Thoracic aorta (tissue), 2 donors: Measurements from ENCODE around the gene PACSIN3. TPM values are rescaled to one million over a fixed set of nuclear protein-coding genes. Genes with fewer than 3 reads are reported as not detected.

Experiments
- ATAC-seq: fragments of 150-250 bp; one replicate; pipeline ENCODE4 v1.8.0; 2017; ENCODE audit warnings: low read depth; ENCODE audit not compliant: insufficient number of reproducible peaks, low FRiP score
- DNase-seq: peaks from one replicate; pipeline ENCODE4 v3.0.0-alpha.2; 2020; ENCODE audit warnings: low spot score
- H3K27ac ChIP-seq, 2 donors: fragments of 200-600 bp; sonication (generic); 1 replicate in 1 of 2; 2 replicates in 1 of 2; pipeline ENCODE4 v1.5.1; 2016; ENCODE audit warnings: mild to moderate bottlenecking in 2 of 2, moderate library complexity in 2 of 2
- H3K27me3 ChIP-seq: fragments of 200-600 bp; sonication (generic); replicated peaks from 2 replicates; pipeline ENCODE4 v1.6.0; 2016; ENCODE audit warnings: mild to moderate bottlenecking; ENCODE audit not compliant: insufficient read depth
- H3K36me3 ChIP-seq: fragments of 200-600 bp; sonication (generic); one replicate; pipeline ENCODE4 v1.5.1; 2016
- H3K4me1 ChIP-seq, 2 donors: fragments of 200-600 bp; sonication (generic); 1 replicate in 1 of 2; 2 replicates in 1 of 2; pipeline versions ENCODE4 v1.5.1 to v1.6.0; 2016; ENCODE audit warnings: low read depth in 2 of 2, mild to moderate bottlenecking in 1 of 2; ENCODE audit not compliant: control insufficient read depth in 1 of 2
- H3K4me3 ChIP-seq: fragments of 200-600 bp; sonication (generic); 2 replicates; pipeline ENCODE4 v1.5.1; 2016; ENCODE audit warnings: mild to moderate bottlenecking
- H3K9me3 ChIP-seq: fragments of 200-600 bp; sonication (generic); 2 replicates; pipeline ENCODE4 v1.5.1; 2016
- total RNA-seq, 2 donors: library from RNA; depleted of rRNA; stranded (reverse); fragments of >200 nt; gene quantifications; one replicate each; pipeline versions ENCODE4 v1.1.0 to v1.2.3, GENCODE V29; 2016
- TF ChIP-seq, protein P1 (sequence below): fragments of 200-600 bp; sonication (generic); IDR thresholded peaks from one replicate; pipeline ENCODE4 v1.5.1; 2019; ENCODE audit warnings: antibody characterized with exemption

PACSIN3 gene
- total RNA-seq, 2 donors from 2014 or later = 30.3 to 44.4 TPM

DNA sequence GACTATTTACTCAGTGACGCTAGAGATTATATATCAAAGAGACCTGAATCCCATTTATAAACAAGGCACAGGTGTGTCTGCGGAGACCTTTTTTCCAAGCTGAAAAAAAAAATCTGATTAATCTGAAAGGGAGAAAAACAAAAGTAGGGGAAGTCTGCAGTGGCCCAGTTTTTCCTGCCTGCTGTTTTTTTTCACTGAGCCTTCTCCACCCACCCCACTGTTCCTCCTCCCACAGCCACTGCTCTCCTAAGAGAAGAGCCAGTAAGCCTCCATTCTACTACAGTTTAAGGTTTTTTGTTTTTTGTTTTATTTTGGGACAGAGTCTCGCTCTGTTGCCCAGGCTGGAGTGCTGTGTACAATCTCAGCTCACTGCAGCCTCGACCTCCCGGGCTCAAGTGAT, 28.0 kb downstream of the PACSIN3 start:
- Histone ChIP-seq H3K4me1 (peaks cover 0 to 11% of the 10 kb centered on the region in 2 donors), H3K4me3 (no peak overlapping the region), H3K27ac (no peak overlapping the region), H3K9me3 (no peaks in the 10 kb centered on the region), H3K36me3 (peaks cover 3% of the 10 kb centered on the region), H3K27me3 (no peaks in the 10 kb centered on the region)
- TF ChIP-seq, protein P1, sequence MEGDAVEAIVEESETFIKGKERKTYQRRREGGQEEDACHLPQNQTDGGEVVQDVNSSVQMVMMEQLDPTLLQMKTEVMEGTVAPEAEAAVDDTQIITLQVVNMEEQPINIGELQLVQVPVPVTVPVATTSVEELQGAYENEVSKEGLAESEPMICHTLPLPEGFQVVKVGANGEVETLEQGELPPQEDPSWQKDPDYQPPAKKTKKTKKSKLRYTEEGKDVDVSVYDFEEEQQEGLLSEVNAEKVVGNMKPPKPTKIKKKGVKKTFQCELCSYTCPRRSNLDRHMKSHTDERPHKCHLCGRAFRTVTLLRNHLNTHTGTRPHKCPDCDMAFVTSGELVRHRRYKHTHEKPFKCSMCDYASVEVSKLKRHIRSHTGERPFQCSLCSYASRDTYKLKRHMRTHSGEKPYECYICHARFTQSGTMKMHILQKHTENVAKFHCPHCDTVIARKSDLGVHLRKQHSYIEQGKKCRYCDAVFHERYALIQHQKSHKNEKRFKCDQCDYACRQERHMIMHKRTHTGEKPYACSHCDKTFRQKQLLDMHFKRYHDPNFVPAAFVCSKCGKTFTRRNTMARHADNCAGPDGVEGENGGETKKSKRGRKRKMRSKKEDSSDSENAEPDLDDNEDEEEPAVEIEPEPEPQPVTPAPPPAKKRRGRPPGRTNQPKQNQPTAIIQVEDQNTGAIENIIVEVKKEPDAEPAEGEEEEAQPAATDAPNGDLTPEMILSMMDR = no peak
- no peak for DNase-seq
- ATAC-seq = no peak

DNA sequence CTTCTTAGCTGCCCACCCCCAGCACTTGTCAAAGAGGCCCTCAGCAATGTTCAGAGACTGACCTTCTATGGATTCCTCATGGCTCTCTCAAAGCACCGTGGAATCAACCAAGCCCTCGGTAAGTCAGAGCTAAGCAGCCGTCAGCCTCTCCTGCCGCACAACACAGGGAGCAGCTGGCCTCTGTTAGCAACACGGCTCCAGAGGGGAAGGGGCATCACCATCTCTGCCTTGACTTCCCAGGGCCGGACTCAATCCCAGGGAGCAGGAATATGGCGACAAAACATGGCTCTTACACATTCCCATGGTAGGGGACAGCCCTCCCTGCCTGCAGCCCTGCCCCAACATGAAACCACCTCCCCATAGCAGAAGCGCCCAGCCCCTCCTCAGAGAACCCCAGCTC, 28.4 kb downstream of the PACSIN3 start:
- no peak overlapping the region for H3K27ac ChIP-seq
- H3K27me3 ChIP-seq = no peaks in the 10 kb centered on the region
- no peak overlapping the region for H3K4me3 ChIP-seq
- DNase-seq (no peak), ATAC-seq (no peak)
- H3K9me3 ChIP-seq = no peaks in the 10 kb centered on the region
- H3K36me3 ChIP-seq = peaks cover 3% of the 10 kb centered on the region
- peaks cover 0 to 11% of the 10 kb centered on the region in 2 donors for H3K4me1 ChIP-seq
- TF ChIP-seq, protein P1 = no peak

DNA sequence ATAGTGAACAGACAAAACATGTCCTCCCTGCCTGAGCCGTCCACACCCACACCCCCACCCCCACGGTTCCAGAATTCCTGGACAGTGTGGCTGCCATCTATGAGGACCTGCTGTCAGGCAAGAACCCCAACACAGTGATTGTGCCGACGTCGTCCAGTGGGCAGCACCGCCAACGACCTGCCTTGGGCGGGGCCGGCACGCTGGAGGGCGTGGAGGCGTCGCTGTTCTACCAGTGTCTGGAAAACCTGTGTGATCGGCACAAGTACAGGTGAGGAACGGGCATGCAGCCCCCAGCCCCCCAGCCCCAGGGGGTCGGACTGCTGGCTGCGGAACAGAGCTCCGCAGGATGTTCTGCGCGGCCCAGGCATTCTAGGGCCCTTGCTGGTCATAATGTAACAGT, 29.3 kb downstream of the PACSIN3 start:
- DNase-seq (no peak), ATAC-seq (no peak)
- TF ChIP-seq, protein P1 = no peak
- H3K4me3 ChIP-seq = no peak overlapping the region
- H3K9me3 ChIP-seq = no peaks in the 10 kb centered on the region
- H3K4me1 ChIP-seq = peaks cover 0 to 9% of the 10 kb centered on the region in 2 donors
- no peak overlapping the region for H3K27ac ChIP-seq
- H3K36me3 ChIP-seq = peaks cover 3% of the 10 kb centered on the region
- no peaks in the 10 kb centered on the region for H3K27me3 ChIP-seq

DNA sequence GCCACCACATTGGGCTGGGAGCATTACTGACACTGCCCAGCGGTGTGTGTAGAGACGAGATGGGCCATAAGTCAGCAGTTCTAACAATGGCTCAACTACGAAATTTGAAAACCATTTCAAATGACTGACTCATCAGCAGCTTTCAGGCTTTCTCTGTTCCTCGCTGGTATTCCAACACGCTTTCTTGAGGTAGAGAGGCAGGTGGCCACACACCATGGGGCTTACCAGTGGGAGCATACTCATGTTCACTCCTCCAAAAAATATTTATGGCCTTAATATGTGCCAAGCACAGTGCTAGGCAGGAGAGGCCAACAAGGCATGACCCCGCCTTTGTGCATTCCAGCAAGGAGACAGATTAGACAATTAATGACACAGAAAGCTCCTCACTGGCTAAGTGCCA, 29.9 kb downstream of the PACSIN3 start:
- peaks cover 3% of the 10 kb centered on the region for H3K36me3 ChIP-seq
- no peak overlapping the region for H3K4me3 ChIP-seq
- no peak overlapping the region for H3K27ac ChIP-seq
- TF ChIP-seq, protein P1 = no peak
- peaks cover 0 to 2% of the 10 kb centered on the region in 2 donors for H3K4me1 ChIP-seq
- H3K27me3 ChIP-seq = no peaks in the 10 kb centered on the region
- no peak for DNase-seq
- no peak for ATAC-seq
- H3K9me3 ChIP-seq = no peaks in the 10 kb centered on the region

DNA sequence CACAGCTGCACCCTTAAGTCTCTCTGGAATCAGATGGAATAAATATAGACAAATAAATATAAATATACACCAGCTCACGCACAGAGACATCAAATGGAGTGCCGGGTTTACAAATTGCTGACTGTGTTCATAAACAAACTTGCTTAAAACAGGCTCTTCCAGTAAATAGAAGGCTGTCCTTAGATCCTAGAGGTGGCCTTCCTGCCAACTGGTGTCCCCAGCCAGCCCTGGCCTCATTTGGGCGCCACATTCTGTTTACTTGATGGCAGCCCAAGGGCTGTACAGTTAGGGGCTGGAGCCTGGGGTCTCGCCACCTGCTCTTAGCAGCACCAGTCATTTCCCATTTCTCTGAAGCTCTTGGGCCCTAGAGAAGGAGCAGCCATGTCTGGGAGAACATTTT, 30.4 kb downstream of the PACSIN3 start:
- H3K36me3 ChIP-seq = peaks cover 3% of the 10 kb centered on the region
- no peak for DNase-seq
- no peaks in the 10 kb centered on the region for H3K27me3 ChIP-seq
- H3K27ac ChIP-seq = no peak overlapping the region
- no peak for ATAC-seq
- H3K4me1 ChIP-seq = no peaks in the 10 kb centered on the region
- no peaks in the 10 kb centered on the region for H3K9me3 ChIP-seq
- TF ChIP-seq, protein P1 = no peak
- H3K4me3 ChIP-seq = no peak overlapping the region
